Measurements from ENCODE around the gene FFAR3.

GRCh38 chr19:35337097-35337983 lies 20.9 kb upstream of the FFAR3 start:
- no peak for TF ChIP-seq POLR2AphosphoS5 (IDR thresholded peaks at IDR 0.05; ENCODE audit: borderline replicate concordance, low read depth, low read length)
- no peak for TF ChIP-seq EZH2 (IDR thresholded peaks at IDR 0.05)

Data from SK-N-MC (cell line).